Ishikawa (cell line): ENCODE results near the gene CSF1.

Source experiments
- FOXM1 ChIP-seq: IDR thresholded peaks from 2 replicates; pipeline ENCODE4 v1.6.1; 2012; ENCODE audit warnings: low read depth, borderline replicate concordance
- NFIC ChIP-seq: IDR thresholded peaks from 2 replicates; pipeline ENCODE4 v1.6.1; 2012
- REST ChIP-seq: IDR thresholded peaks from 2 replicates; pipeline ENCODE4 v1.6.1; 2012; ENCODE audit warnings: low read depth, mild to moderate bottlenecking
- TAF1 ChIP-seq: IDR thresholded peaks from 2 replicates; pipeline ENCODE4 v1.6.1; 2012; ENCODE audit warnings: low read depth, mild to moderate bottlenecking
- USF1 ChIP-seq: IDR thresholded peaks from 2 replicates; pipeline ENCODE4 v1.6.1; 2012
- YY1 ChIP-seq: IDR thresholded peaks from 2 replicates; pipeline ENCODE4 v1.6.1; 2012; ENCODE audit warnings: low read depth
- ZBTB7A ChIP-seq: IDR thresholded peaks from 2 replicates; pipeline ENCODE4 v1.6.1; 2012; ENCODE audit warnings: low read depth

GRCh38 chr1:109893532-109894171 is 17.0 kb upstream of the CSF1 start:
- TF ChIP-seq NFIC, result no peak
- TF ChIP-seq USF1, result no peak
- no peak for TF ChIP-seq YY1
- TF ChIP-seq REST, result no peak
- TF ChIP-seq FOXM1, result no peak
- no peak for TF ChIP-seq TAF1
- TF ChIP-seq ZBTB7A, result no peak
